ENCODE results near the gene CALU.

CALU gene

DNA sequence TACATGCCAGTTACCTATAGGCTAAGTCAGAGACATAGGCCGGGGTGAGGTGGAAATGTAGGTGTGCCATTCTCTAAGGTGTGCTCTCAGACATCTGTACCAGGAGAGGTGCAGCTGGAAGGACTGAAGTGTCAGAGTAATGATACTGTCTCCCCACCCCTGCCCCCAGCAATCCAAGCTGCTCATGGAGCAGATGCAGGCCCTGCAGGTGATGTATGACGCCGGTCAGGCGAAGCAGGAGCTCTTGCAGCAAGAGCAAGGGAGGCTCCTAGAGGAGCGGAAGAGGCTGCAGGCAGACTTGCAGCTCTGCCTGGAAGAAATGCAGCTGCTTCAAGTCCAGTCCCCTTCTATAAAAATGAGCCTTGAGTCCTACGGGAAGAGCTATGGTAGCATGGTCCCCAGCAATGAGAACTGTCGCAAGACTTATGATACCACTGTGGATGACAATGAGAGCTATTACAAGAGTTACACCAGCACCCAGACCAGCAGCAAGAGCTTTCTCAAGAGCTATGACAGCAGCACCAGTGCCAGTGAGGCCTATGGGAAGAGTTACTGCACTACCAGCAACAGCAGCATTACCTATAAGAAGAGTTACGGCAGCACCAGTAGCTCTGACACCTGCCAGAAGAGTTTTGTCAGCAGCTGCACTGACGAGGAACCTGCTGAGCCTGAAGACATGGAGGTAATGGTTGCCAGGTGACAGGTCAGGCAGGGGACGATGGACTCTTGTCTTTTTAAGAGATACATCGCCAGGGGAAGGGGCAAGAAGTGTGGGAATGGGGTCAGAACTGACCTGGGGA is 72.7 kb downstream of the CALU start:
- DNase-seq (ENCODE audit: low read depth) = no peak

DNA sequence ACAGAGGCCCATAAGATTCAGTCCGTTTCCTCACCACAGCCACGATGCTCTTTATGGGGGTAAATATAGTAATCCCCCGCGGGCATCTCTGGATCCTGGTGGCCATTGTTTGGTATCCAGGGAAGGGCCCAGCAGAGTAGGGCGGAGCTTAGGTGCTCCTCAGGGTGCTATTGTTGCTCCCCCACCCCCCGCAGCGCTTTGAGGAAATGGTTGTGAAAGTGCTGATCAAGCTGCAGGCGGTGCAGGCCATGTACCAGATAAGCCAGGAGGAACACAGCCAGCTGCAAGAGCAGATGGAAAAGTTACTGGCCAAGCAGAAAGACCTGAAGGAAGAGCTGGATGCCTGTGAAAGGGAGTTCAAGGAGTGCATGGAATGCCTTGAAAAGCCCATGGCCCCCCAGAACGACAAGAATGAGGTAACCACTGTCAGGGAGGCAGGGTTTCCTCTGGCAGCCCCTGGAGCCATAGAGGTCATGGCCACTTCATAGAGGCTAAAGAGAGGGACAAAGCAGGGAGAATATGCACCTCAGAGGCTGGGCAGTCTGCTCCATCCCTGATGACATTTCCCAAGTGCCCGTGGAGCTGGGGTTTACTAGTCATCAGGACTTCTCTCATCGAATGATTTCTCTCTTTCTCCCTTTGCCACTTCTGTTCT is 73.5 kb downstream of the CALU start:
- no peak for DNase-seq (ENCODE audit: low read depth)

DNA sequence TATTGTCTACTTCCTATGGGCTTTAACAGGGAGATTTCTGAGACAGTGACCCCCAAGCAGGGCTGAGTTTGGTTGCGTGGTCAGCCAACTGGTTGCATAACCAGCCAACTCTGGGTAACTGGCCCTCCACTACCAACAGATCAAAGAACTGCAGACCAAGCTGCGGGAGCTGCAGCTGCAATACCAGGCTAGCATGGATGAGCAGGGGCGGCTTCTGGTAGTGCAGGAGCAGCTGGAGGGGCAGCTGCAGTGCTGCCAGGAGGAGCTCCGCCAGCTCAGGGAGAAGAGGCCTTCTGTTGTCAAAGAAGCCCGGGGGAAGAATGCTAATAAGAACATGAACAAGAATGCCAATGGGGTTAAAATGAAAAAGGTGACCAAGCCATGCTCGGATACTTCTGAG is 75.3 kb downstream of the CALU start:
- no peak for DNase-seq (ENCODE audit: low read depth)

DNA sequence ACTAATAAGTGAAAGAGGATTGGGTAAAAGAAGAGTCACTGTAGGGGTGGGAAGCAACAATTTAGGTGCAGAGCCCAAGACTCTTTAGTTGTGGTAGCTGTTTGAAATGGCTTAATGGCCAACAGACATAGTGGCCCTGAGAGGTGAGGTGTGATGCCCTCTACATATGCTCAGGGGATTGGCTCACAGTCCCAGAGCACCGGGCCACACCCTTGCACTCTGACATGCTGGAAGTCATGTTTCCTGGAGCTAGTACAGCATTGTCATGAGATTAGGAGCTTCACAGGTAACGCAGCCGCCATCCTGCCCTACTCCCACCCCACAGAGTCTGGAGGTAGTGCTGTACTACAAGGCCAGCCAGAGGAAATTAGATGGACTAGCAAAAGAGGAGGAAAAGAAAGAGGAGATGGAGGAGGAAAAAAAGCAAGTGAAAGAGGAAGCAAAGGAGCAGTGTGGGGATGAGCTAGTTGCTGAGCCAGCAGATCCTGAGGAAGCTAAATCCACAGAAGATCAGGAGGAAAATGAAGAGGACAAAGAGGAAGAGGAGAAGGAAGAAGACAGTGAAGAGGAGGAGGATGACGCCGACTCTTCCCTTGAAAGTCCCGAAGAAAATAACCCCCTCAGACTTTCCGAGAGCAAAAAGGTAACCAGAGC is 76.3 kb downstream of the CALU start:
- no peak for DNase-seq (ENCODE audit: low read depth)

DNA sequence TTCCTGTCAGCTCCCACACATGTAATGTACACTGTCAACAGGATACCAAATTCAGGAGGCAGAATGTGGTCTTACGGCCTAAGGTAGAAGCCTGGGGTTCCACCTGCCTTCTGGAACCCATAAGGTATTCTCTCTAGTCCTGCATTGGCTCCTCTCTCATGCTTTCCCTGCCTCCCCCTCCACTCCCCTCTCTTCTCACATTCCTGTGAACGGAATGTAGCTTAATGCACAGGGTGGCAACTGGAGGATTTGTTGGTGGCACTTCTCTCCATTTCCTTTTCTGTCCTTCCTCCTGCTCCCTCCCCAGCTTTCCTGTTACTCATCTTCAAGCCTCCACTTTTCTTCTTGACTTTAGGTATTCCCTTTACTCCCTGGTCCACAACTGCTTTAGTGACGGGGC is 79.5 kb downstream of the CALU start:
- no peak for DNase-seq (ENCODE audit: low read depth)

Measured in GM04504 (cell line).